Immature natural killer cell (primary cell): ENCODE results near the gene MEGF10. TPM values are rescaled to one million over a fixed set of nuclear protein-coding genes. Genes with fewer than 3 reads are reported as not detected.

Source experiments
- DNase-seq, 3 donors: peaks; one replicate each; pipeline ENCODE4 v3.0.0; 2022; ENCODE audit warnings: mixed read lengths in 1 of 3
- H3K27ac Mint-ChIP-seq, 6 donors: one replicate each; pipeline ENCODE4 v1.8.0; 2020; ENCODE audit warnings: mixed read lengths in 6 of 6, mild to moderate bottlenecking in 5 of 6, inconsistent platforms in 4 of 6, moderate library complexity in 3 of 6
- H3K27me3 Mint-ChIP-seq, 3 donors: one replicate each; pipeline ENCODE4 v1.8.0; 2020 to 2021; ENCODE audit warnings: low read depth in 3 of 3, mild to moderate bottlenecking in 3 of 3, mixed read lengths in 3 of 3, moderate library complexity in 3 of 3, inconsistent platforms in 1 of 3
- H3K36me3 Mint-ChIP-seq, 3 donors: one replicate each; pipeline ENCODE4 v1.8.0; 2020; ENCODE audit warnings: mixed read lengths in 3 of 3, inconsistent platforms in 2 of 3, mild to moderate bottlenecking in 2 of 3
- H3K4me1 Mint-ChIP-seq, 2 donors: one replicate each; pipeline ENCODE4 v1.8.0; 2020; ENCODE audit warnings: inconsistent platforms in 2 of 2, mild to moderate bottlenecking in 2 of 2, mixed read lengths in 2 of 2, moderate library complexity in 1 of 2
- H3K4me3 Mint-ChIP-seq, 5 donors: one replicate each; pipeline ENCODE4 v1.8.0; 2020; ENCODE audit warnings: mild to moderate bottlenecking in 5 of 5, mixed read lengths in 5 of 5, inconsistent platforms in 3 of 5, moderate library complexity in 3 of 5
- H3K9me3 Mint-ChIP-seq, 6 donors: one replicate each; pipeline ENCODE4 v1.8.0; 2020; ENCODE audit warnings: mild to moderate bottlenecking in 6 of 6, mixed read lengths in 6 of 6, inconsistent platforms in 4 of 6, moderate library complexity in 3 of 6
- polyA plus RNA-seq, 3 donors: library from polyadenylated mRNA; unstranded; fragments of 300-500 nt; fragmentation: Illumina TruSeq; gene quantifications; one replicate each; pipeline ENCODE4 v1.2.3, GENCODE V29; 2021

Gene MEGF10
- polyA plus RNA-seq, 3 donors from 2014 or later, result not detected

GRCh38 chr5:127402361-127402760, 111.8 kb downstream of the MEGF10 start:
- Mint-ChIP-seq H3K36me3 (no peaks in the 10 kb centered on the region), H3K27me3 (peaks cover 0 to 6% (median 3%) of the 10 kb centered on the region in 3 donors), H3K27ac (no peak overlapping the region)

GRCh38 chr5:127404190-127404589, 113.6 kb downstream of the MEGF10 start:
- H3K27ac Mint-ChIP-seq, result no peak overlapping the region
- H3K36me3 Mint-ChIP-seq, result no peaks in the 10 kb centered on the region
- H3K4me1 Mint-ChIP-seq, result peaks cover 1 to 20% of the 10 kb centered on the region in 2 donors
- peaks cover 0 to 2% (median 0%) of the 10 kb centered on the region in 3 donors for H3K27me3 Mint-ChIP-seq
- H3K9me3 Mint-ChIP-seq, result no peaks in the 10 kb centered on the region
- DNase-seq, result no peak
- H3K4me3 Mint-ChIP-seq, result no peak overlapping the region

More at GRCh38 chr5:127402361-127402760, 111.8 kb downstream of the MEGF10 start:
- Mint-ChIP-seq H3K9me3 (no peaks in the 10 kb centered on the region), H3K4me1 (peaks cover 1 to 16% of the 10 kb centered on the region in 2 donors), H3K4me3 (no peak overlapping the region)
- DNase-seq, result no peak

- H3K27me3 Mint-ChIP-seq, result peaks cover 0 to 4% (median 2%) of the 10 kb centered on the region in 3 donors
- no peak overlapping the region for H3K27ac Mint-ChIP-seq
- H3K36me3 Mint-ChIP-seq, result no peaks in the 10 kb centered on the region
- H3K4me1 Mint-ChIP-seq, result peaks cover 0 to 24% of the 10 kb centered on the region in 2 donors
- peaks cover 0 to 2% (median 0%) of the 10 kb centered on the region in 6 donors for H3K9me3 Mint-ChIP-seq
- H3K4me3 Mint-ChIP-seq, result no peak overlapping the region
- DNase-seq, result no peak
These were observed 115.9 kb downstream of the MEGF10 start for GRCh38 chr5:127406326-127407121.

GRCh38 chr5:127409246-127409917, 118.8 kb downstream of the MEGF10 start:
- Mint-ChIP-seq H3K9me3 (peaks cover 0 to 2% (median 0%) of the 10 kb centered on the region in 6 donors), H3K27ac (no peak overlapping the region), H3K4me1 (peaks cover 0 to 24% of the 10 kb centered on the region in 2 donors), H3K27me3 (peaks cover 0 to 4% (median 0%) of the 10 kb centered on the region in 3 donors), H3K36me3 (no peaks in the 10 kb centered on the region), H3K4me3 (no peak overlapping the region)
- no peak for DNase-seq

GRCh38 chr5:127409921-127410675, 119.5 kb downstream of the MEGF10 start:
- peaks cover 0 to 2% (median 0%) of the 10 kb centered on the region in 6 donors for H3K9me3 Mint-ChIP-seq
- no peak for DNase-seq
- no peak overlapping the region for H3K4me3 Mint-ChIP-seq
- peaks cover 0 to 24% of the 10 kb centered on the region in 2 donors for H3K4me1 Mint-ChIP-seq
- peaks cover 0 to 4% (median 0%) of the 10 kb centered on the region in 3 donors for H3K27me3 Mint-ChIP-seq
- H3K27ac Mint-ChIP-seq, result no peak overlapping the region
- no peaks in the 10 kb centered on the region for H3K36me3 Mint-ChIP-seq

- no peak overlapping the region for H3K4me3 Mint-ChIP-seq
- H3K27me3 Mint-ChIP-seq, result peaks cover 0 to 4% (median 0%) of the 10 kb centered on the region in 3 donors
- H3K4me1 Mint-ChIP-seq, result peaks cover 0 to 24% of the 10 kb centered on the region in 2 donors
- peaks cover 0 to 2% (median 0%) of the 10 kb centered on the region in 6 donors for H3K9me3 Mint-ChIP-seq
- no peak for DNase-seq
- no peak overlapping the region for H3K27ac Mint-ChIP-seq
- H3K36me3 Mint-ChIP-seq, result no peaks in the 10 kb centered on the region
These were observed 120.4 kb downstream of the MEGF10 start for GRCh38 chr5:127410959-127411358.

- H3K36me3 Mint-ChIP-seq, result no peaks in the 10 kb centered on the region
- peaks cover 0 to 24% of the 10 kb centered on the region in 2 donors for H3K4me1 Mint-ChIP-seq
- H3K27ac Mint-ChIP-seq, result no peak overlapping the region
These were observed 120.8 kb downstream of the MEGF10 start for GRCh38 chr5:127411381-127411780.

GRCh38 chr5:127412698-127413097, 122.1 kb downstream of the MEGF10 start:
- no peak for DNase-seq
- Mint-ChIP-seq H3K27ac (no peak overlapping the region), H3K4me3 (no peak overlapping the region), H3K36me3 (no peaks in the 10 kb centered on the region), H3K4me1 (peaks cover 0 to 24% of the 10 kb centered on the region in 2 donors), H3K9me3 (peaks cover 0 to 2% (median 0%) of the 10 kb centered on the region in 6 donors), H3K27me3 (peaks cover 0 to 4% (median 0%) of the 10 kb centered on the region in 3 donors)

More at GRCh38 chr5:127411381-127411780, 120.8 kb downstream of the MEGF10 start:
- peaks cover 0 to 2% (median 0%) of the 10 kb centered on the region in 6 donors for H3K9me3 Mint-ChIP-seq
- H3K27me3 Mint-ChIP-seq, result peaks cover 0 to 4% (median 0%) of the 10 kb centered on the region in 3 donors
- DNase-seq, result no peak
- H3K4me3 Mint-ChIP-seq, result no peak overlapping the region

GRCh38 chr5:127415034-127415433, 124.4 kb downstream of the MEGF10 start:
- Mint-ChIP-seq H3K4me1 (peaks cover 0 to 14% of the 10 kb centered on the region in 2 donors), H3K36me3 (no peaks in the 10 kb centered on the region), H3K9me3 (no peaks in the 10 kb centered on the region), H3K27ac (no peak overlapping the region), H3K4me3 (no peak overlapping the region), H3K27me3 (peaks cover 0 to 4% (median 0%) of the 10 kb centered on the region in 3 donors)
- no peak for DNase-seq

GRCh38 chr5:127416906-127417305, 126.3 kb downstream of the MEGF10 start:
- H3K4me3 Mint-ChIP-seq, result no peak overlapping the region
- no peaks in the 10 kb centered on the region for H3K36me3 Mint-ChIP-seq
- H3K4me1 Mint-ChIP-seq, result no peaks in the 10 kb centered on the region
- H3K9me3 Mint-ChIP-seq, result no peaks in the 10 kb centered on the region
- H3K27me3 Mint-ChIP-seq, result peaks cover 0 to 9% (median 1%) of the 10 kb centered on the region in 3 donors
- DNase-seq, result no peak
- H3K27ac Mint-ChIP-seq, result no peak overlapping the region

GRCh38 chr5:127417528-127417927, 126.9 kb downstream of the MEGF10 start:
- Mint-ChIP-seq H3K9me3 (no peaks in the 10 kb centered on the region), H3K27me3 (peaks cover 0 to 9% (median 1%) of the 10 kb centered on the region in 3 donors), H3K27ac (no peak overlapping the region), H3K36me3 (no peaks in the 10 kb centered on the region), H3K4me3 (no peak overlapping the region), H3K4me1 (no peaks in the 10 kb centered on the region)
- no peak for DNase-seq

- Mint-ChIP-seq H3K36me3 (no peaks in the 10 kb centered on the region), H3K4me1 (no peaks in the 10 kb centered on the region), H3K27me3 (peaks cover 0 to 9% (median 1%) of the 10 kb centered on the region in 3 donors), H3K27ac (no peak overlapping the region), H3K4me3 (no peak overlapping the region), H3K9me3 (no peaks in the 10 kb centered on the region)
- no peak for DNase-seq
These were observed 127.8 kb downstream of the MEGF10 start for GRCh38 chr5:127418367-127418766.

GRCh38 chr5:127418974-127419682, 128.5 kb downstream of the MEGF10 start:
- H3K4me3 Mint-ChIP-seq, result no peak overlapping the region
- H3K9me3 Mint-ChIP-seq, result no peaks in the 10 kb centered on the region
- no peak for DNase-seq
- no peaks in the 10 kb centered on the region for H3K4me1 Mint-ChIP-seq
- H3K27ac Mint-ChIP-seq, result no peak overlapping the region
- H3K27me3 Mint-ChIP-seq, result peaks cover 0 to 9% (median 1%) of the 10 kb centered on the region in 3 donors
- no peaks in the 10 kb centered on the region for H3K36me3 Mint-ChIP-seq
